H1 (cell line): ENCODE results near the gene MPDU1. TPM values are rescaled to one million over a fixed set of nuclear protein-coding genes. Genes with fewer than 3 reads are reported as not detected.

Experiments
- CTCF ChIA-PET: fragments of 300-600 bp; sonication (Branson Sonifier 250); formaldehyde crosslinking; loops from one replicate; lab custom pipeline; 2021; ENCODE audit not compliant: partially characterized antibody; lab: Charles Lee
- POLR2A ChIA-PET: fragments of 300-600 bp; sonication (Branson Sonifier 250); formaldehyde crosslinking; loops from one replicate; lab custom pipeline; 2021; ENCODE audit warnings: inconsistent platforms; ENCODE audit not compliant: partially characterized antibody; lab: Charles Lee
- DNase-seq, 2 experiments: peaks; one replicate each; pipeline versions ENCODE4 v3.0.0 to v3.0.0-alpha.2; 2010 to 2022; ENCODE audit warnings: low spot score in 2 of 2, low read depth in 1 of 2, mixed read lengths in 1 of 2
- FAIRE-seq: peaks from 2 replicates; lab custom pipeline; 2011; peaks lifted over from hg19 to GRCh38; lab: Jason Lieb, UNC
- H2AFZ ChIP-seq: 2 replicates; pipeline ENCODE4 v1.8.1; 2012; ENCODE audit warnings: low read length, inconsistent platforms
- H2AK5ac ChIP-seq: 2 replicates; pipeline ENCODE4 v1.6.1; 2013; ENCODE audit warnings: low read depth, low read length
- H2BK120ac ChIP-seq: replicated peaks from 2 replicates; pipeline ENCODE3; 2013; ENCODE audit warnings: low read depth, low read length, inconsistent platforms
- H2BK12ac ChIP-seq: 2 replicates; pipeline ENCODE4 v1.6.1; 2013; ENCODE audit warnings: low read depth, low read length
- H2BK15ac ChIP-seq: 2 replicates; pipeline ENCODE4 v1.6.1; 2013; ENCODE audit warnings: low read length
- H2BK20ac ChIP-seq: 2 replicates; pipeline ENCODE4 v1.6.1; 2013; ENCODE audit warnings: low read length
- H2BK5ac ChIP-seq: 2 replicates; pipeline ENCODE4 v1.6.1; 2013; ENCODE audit warnings: low read depth, low read length
- H3K14ac ChIP-seq: 2 replicates; pipeline ENCODE4 v1.6.1; 2013; ENCODE audit warnings: inconsistent platforms; ENCODE audit not compliant: insufficient read length
- H3K18ac ChIP-seq: 2 replicates; pipeline ENCODE4 v1.6.1; 2013; ENCODE audit warnings: low read length; ENCODE audit errors: extremely low read depth
- H3K23ac ChIP-seq: 2 replicates; pipeline ENCODE4 v1.6.1; 2013; ENCODE audit warnings: inconsistent platforms; ENCODE audit not compliant: insufficient read length
- H3K23me2 ChIP-seq: 2 replicates; pipeline ENCODE4 v1.6.1; 2013; ENCODE audit warnings: low read depth, low read length
- H3K27ac ChIP-seq: 2 replicates; pipeline ENCODE4 v1.6.1; 2011; ENCODE audit warnings: low read depth, low read length, inconsistent platforms
- H3K27me3 ChIP-seq, 4 experiments: replicated peaks in 1 of 4; 1 replicate in 1 of 4; 2 replicates in 3 of 4; pipeline versions ENCODE4 v1.6.1 to v1.8.1; 2011 to 2013; ENCODE audit warnings: low read length in 3 of 4, mild to moderate bottlenecking in 3 of 4, inconsistent platforms in 2 of 4, mixed read lengths in 2 of 4, moderate library complexity in 1 of 4; ENCODE audit not compliant: control insufficient read depth in 3 of 4, insufficient read depth in 3 of 4; ENCODE audit errors: extremely low read depth in 1 of 4
- H3K36me3 ChIP-seq, 4 experiments: 2 replicates each; pipeline versions ENCODE4 v1.6.1 to v1.8.1; 2011 to 2013; ENCODE audit warnings: mild to moderate bottlenecking in 4 of 4, low read length in 3 of 4, moderate library complexity in 2 of 4, control low read depth in 1 of 4, inconsistent platforms in 1 of 4; ENCODE audit not compliant: insufficient read depth in 4 of 4, control insufficient read depth in 2 of 4
- H3K4ac ChIP-seq: replicated peaks from 2 replicates; pipeline ENCODE3; 2013; ENCODE audit warnings: low read length, low read depth, mixed read lengths, inconsistent platforms; ENCODE audit not compliant: insufficient read length
- H3K4me1 ChIP-seq, 4 experiments: replicated peaks in 1 of 4; 1 replicate in 1 of 4; 2 replicates in 3 of 4; pipeline versions ENCODE4 v1.6.1 to v1.8.1; 2011 to 2013; ENCODE audit warnings: low read length in 3 of 4, inconsistent platforms in 2 of 4, mixed read lengths in 1 of 4; ENCODE audit not compliant: insufficient read depth in 4 of 4, control insufficient read depth in 3 of 4
- H3K4me2 ChIP-seq, 2 experiments: 2 replicates each; pipeline versions ENCODE4 v1.6.1 to v1.8.1; 2011 to 2013; ENCODE audit warnings: low read depth in 2 of 2, low read length in 2 of 2, control low read depth in 1 of 2, inconsistent platforms in 1 of 2, mild to moderate bottlenecking in 1 of 2; ENCODE audit not compliant: insufficient read depth in 1 of 2
- H3K4me3 ChIP-seq, 4 experiments: fragments of 200-600, 300-600 bp in 1 of 4; sonication (generic), shearing (Covaris generic), sonication (Bioruptor Twin) in 1 of 4; 2 replicates each; pipeline versions ENCODE4 v1.5.1 to v1.8.1; 2011 to 2016; ENCODE audit warnings: low read length in 4 of 4, low read depth in 3 of 4, control low read depth in 2 of 4, inconsistent platforms in 2 of 4, mild to moderate bottlenecking in 2 of 4, mixed read lengths in 1 of 4, moderate library complexity in 1 of 4; ENCODE audit not compliant: insufficient read depth in 2 of 4; ENCODE audit errors: extremely low read depth in 1 of 4
- H3K56ac ChIP-seq: replicated peaks from 2 replicates; pipeline ENCODE3; 2013; ENCODE audit warnings: low read depth, mild to moderate bottlenecking, mixed read lengths, low read length, inconsistent platforms; ENCODE audit not compliant: insufficient read length
- H3K79me1 ChIP-seq: 2 replicates; pipeline ENCODE4 v1.6.1; 2013; ENCODE audit warnings: low read depth, low read length, control low read depth
- H3K79me2 ChIP-seq, 2 experiments: 2 replicates each; pipeline versions ENCODE4 v1.6.1 to v1.8.1; 2012 to 2013; ENCODE audit warnings: low read length in 2 of 2, mild to moderate bottlenecking in 2 of 2, inconsistent platforms in 1 of 2; ENCODE audit not compliant: insufficient read depth in 2 of 2, control insufficient read depth in 1 of 2
- H3K9ac ChIP-seq, 4 experiments: replicated peaks in 1 of 4; 1 replicate in 1 of 4; 2 replicates in 3 of 4; pipeline versions ENCODE4 v1.6.1 to v1.8.1; 2011 to 2013; ENCODE audit warnings: low read depth in 3 of 4, low read length in 3 of 4, control low read depth in 2 of 4, mild to moderate bottlenecking in 2 of 4, moderate library complexity in 2 of 4, inconsistent platforms in 1 of 4; ENCODE audit errors: extremely low read depth in 1 of 4
- H3K9me3 ChIP-seq, 2 experiments: 2 replicates each; pipeline versions ENCODE4 v1.6.1 to v1.8.1; 2012 to 2013; ENCODE audit warnings: mild to moderate bottlenecking in 2 of 2, moderate library complexity in 2 of 2, control low read depth in 1 of 2, inconsistent platforms in 1 of 2, low read depth in 1 of 2, low read length in 1 of 2, mixed read lengths in 1 of 2; ENCODE audit not compliant: insufficient read depth in 2 of 2
- H4K20me1 ChIP-seq, 2 experiments: replicated peaks in 1 of 2; 2 replicates each; pipeline versions ENCODE3 to v1.8.1; 2011 to 2013; ENCODE audit warnings: inconsistent platforms in 2 of 2, low read length in 2 of 2, mild to moderate bottlenecking in 1 of 2; ENCODE audit not compliant: insufficient read depth in 2 of 2, control insufficient read depth in 1 of 2
- H4K5ac ChIP-seq: 2 replicates; pipeline ENCODE4 v1.6.1; 2013; ENCODE audit warnings: low read length, low read depth, mixed read lengths, inconsistent platforms; ENCODE audit not compliant: insufficient read length
- H4K8ac ChIP-seq: 2 replicates; pipeline ENCODE4 v1.8.0; 2013; ENCODE audit warnings: mild to moderate bottlenecking, moderate library complexity, low read length, inconsistent platforms; ENCODE audit not compliant: insufficient read depth; ENCODE audit errors: extremely low read depth
- H4K91ac ChIP-seq: replicated peaks from 2 replicates; pipeline ENCODE3; 2013; ENCODE audit warnings: low read length, mixed read lengths, inconsistent platforms; ENCODE audit not compliant: insufficient read length
- POLR2A ChIP-seq, 2 experiments: IDR thresholded peaks; 1 replicate in 1 of 2; 2 replicates in 1 of 2; pipeline ENCODE4 v1.6.1; 2011; ENCODE audit warnings: low read depth in 2 of 2, low read length in 2 of 2, mild to moderate bottlenecking in 2 of 2; ENCODE audit errors: control extremely low read depth in 1 of 2
- RBBP5 ChIP-seq: IDR thresholded peaks from 2 replicates; pipeline ENCODE4 v1.7.1; 2012; ENCODE audit warnings: low read depth, mild to moderate bottlenecking, inconsistent platforms, low read length, moderate library complexity, borderline replicate concordance
- WGBS, 2 experiments: shearing (Covaris generic) in 1 of 2; methylation state at CpG; one replicate each; pipeline versions ENCODE4 v1.1.6 to v1.1.7; 2013 to 2015; ENCODE audit warnings: low lambda C conversion rate in 2 of 2, mixed read lengths in 2 of 2, inconsistent platforms in 1 of 2, low coverage in 1 of 2, missing lambda C conversion rate in 1 of 2; ENCODE audit not compliant: insufficient replicate concordance in 2 of 2, insufficient coverage in 1 of 2, insufficient read length in 1 of 2; ENCODE audit errors: extremely low coverage in 1 of 2, missing lambda C conversion rate in 1 of 2; 5-methylcytosine and 5-hydroxymethylcytosine counted together
- polyA plus RNA-seq, 7 experiments: library from polyadenylated mRNA; depleted of rRNA in 3 of 7; stranded (reverse) in 5 of 7; unstranded in 2 of 7; fragments of >200 nt in 5 of 7; fragments of 200-250 nt in 2 of 7; gene quantifications; 1 replicate in 5 of 7; 2 replicates in 1 of 7; 4 replicates in 1 of 7; pipeline versions ENCODE4 v1.2.1 to v1.2.3, GENCODE V29; 2011 to 2013; ENCODE audit warnings: missing spikeins in 2 of 7, mixed read lengths in 2 of 7
- total RNA-seq: library from RNA; stranded (reverse); fragmentation: NEBNext Ultra II Directional; extraction: Animal tissue kit (Norgen Biotek cat#: 25700); gene quantifications from 2 replicates; pipeline ENCODE4 v1.2.1, GENCODE V29; 2021

MPDU1 gene
- total and polyA plus RNA-seq, 2 of the 8 experiments (the other 6 are each of a cell fraction or from before 2014, with no cell fraction given) = 63.2 to 142 TPM

DNA sequence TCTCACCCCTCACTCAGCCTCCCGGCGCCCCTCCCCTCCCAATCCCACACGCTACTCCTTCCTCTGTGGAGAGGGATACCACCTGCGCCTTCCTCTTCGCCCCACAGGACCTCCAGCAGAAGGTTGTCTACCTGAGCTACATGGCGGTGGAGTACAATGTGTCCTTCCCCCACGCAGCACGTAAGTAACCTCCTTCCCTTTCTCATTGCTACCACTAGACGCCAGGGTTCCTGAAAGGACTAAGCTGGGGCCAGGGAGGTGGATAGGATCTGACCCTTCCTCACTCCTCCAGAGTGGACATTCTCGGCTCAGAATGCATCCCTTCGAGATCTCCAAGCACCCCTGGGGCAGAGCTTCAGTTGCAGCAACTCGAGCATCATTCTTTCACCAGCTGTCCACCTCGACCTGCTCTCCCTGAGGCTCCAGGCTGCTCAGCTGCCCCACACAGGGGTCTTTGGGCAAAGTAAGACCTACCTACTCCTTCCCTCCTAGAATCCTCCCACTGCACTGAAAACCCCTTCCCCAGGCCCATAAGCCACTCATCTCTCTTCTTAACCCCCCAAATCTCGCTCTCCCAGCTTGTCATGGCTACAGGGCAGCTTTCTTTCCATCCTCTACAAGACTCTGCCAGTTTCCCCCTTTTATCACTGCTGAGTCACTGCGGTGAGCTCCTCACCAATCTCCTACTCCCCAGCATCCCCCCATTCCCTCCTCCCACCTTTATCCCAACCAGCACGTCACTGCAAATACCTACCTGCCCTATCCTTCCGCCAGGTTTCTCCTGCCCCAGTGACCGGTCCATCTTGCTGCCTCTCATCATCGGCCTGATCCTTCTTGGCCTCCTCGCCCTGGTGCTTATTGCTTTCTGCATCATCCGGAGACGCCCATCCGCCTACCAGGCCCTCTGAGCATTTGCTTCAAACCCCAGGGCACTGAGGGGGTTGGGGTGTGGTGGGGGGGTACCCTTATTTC is 2.8 kb upstream of the MPDU1 start:
- H2BK12ac ChIP-seq = peak overlapping the region; percentile 17; the same call in 1 of the 2 replicates
- no peak overlapping the region for H2BK120ac ChIP-seq
- peaks cover 11% of the 10 kb centered on the region; the same call in 1 of the 2 replicates for H3K23me2 ChIP-seq
- H4K20me1 ChIP-seq = peaks cover 10 to 11% of the 10 kb centered on the region in 2 experiments
- no peak overlapping the region for H3K27ac ChIP-seq
- H4K91ac ChIP-seq = peak overlapping the region; percentile 20
- no peak overlapping the region for H3K4me3 ChIP-seq
- 0 out of 2 replicates have a peak overlapping the region, but pooled peaks have one; percentile 44 for H2BK5ac ChIP-seq
- no peak overlapping the region for H3K23ac ChIP-seq
- WGBS, 2 experiments = 91% methylated on average over 23 of the region's 23 CpGs; no CpG with 5 or more reads in 1 of the 2 experiments
- no peak overlapping the region for H2AFZ ChIP-seq
- no peak overlapping the region for H3K9ac ChIP-seq
- peaks cover 0 to 16% (median 5%) of the 10 kb centered on the region in 4 experiments; a peak in 5 of 7 replicates for H3K4me1 ChIP-seq
- H3K79me1 ChIP-seq = peaks cover 4% of the 10 kb centered on the region; the same call in 1 of the 2 replicates
- H4K8ac ChIP-seq = no peak overlapping the region; the same call in 1 of the 2 replicates
- no peak overlapping the region for H2BK15ac ChIP-seq
- H3K79me2 ChIP-seq = peaks cover 0 to 6% of the 10 kb centered on the region in 2 experiments; a peak in 1 of 4 replicates
- no peak overlapping the region for H3K4me2 ChIP-seq
- H3K14ac ChIP-seq = no peak overlapping the region
- H3K18ac ChIP-seq = no peak overlapping the region
- TF ChIP-seq POLR2A (IDR thresholded peaks at IDR 0.05; ENCODE audit: control extremely low read depth in 1 of 2, low read depth in 2 of 2, low read length in 2 of 2) = 0 out of 3 replicates have a peak, but pooled peaks of 1 of the 2 experiments have one; percentile 10
- no peak for TF ChIP-seq RBBP5
- no peak overlapping the region for H3K56ac ChIP-seq
- DNase-seq (peak in 1 of 2 experiments; percentile 48), FAIRE-seq (no peak)
- H3K9me3 ChIP-seq = no peaks in the 10 kb centered on the region
- no peak overlapping the region for H4K5ac ChIP-seq
- peaks cover 22 to 32% (median 27%) of the 10 kb centered on the region in 4 experiments for H3K36me3 ChIP-seq
- H3K4ac ChIP-seq = no peak overlapping the region
- peak overlapping the region; percentile 88; the same call in 1 of the 2 replicates for H2AK5ac ChIP-seq
- no peak overlapping the region for H2BK20ac ChIP-seq
- POLR2A ChIA-PET = interaction anchor here (0.6 to 37.5 kb wide), 16 partner anchors 1 to 252 kb away, joined by 3 to 1144 read pairs (median 4); partner anchors contain the start of genes ATP1B2, CD68, FXR2 and MPDU1
- CTCF ChIA-PET = interaction anchor here (1.2 to 3.0 kb wide), 5 partner anchors 9 to 107 kb away, joined by 6 to 17 read pairs (median 11); partner anchors contain the start of genes SOX15, TP53 and WRAP53
- H3K27me3 ChIP-seq = no peaks in the 10 kb centered on the region
